WI38 (cell line): Measurements from ENCODE around the gene CDK17.
"Not testable (repeated sequence)": the region's sequence is repeated elsewhere in the genome, so short reads cannot be mapped to it uniquely, and the experiment has no call there.

Experiments
- H3K4me3 ChIP-seq: 2 replicates; pipeline ENCODE4 v1.5.1; 2011; ENCODE audit warnings: low read depth, mild to moderate bottlenecking, control low read depth, low read length
- TF ChIP-seq, protein P1 (sequence below): IDR thresholded peaks from 2 replicates; pipeline ENCODE4 v1.5.1; 2012; ENCODE audit warnings: low read depth, mild to moderate bottlenecking, control low read depth, low read length

CDK17 gene

DNA sequence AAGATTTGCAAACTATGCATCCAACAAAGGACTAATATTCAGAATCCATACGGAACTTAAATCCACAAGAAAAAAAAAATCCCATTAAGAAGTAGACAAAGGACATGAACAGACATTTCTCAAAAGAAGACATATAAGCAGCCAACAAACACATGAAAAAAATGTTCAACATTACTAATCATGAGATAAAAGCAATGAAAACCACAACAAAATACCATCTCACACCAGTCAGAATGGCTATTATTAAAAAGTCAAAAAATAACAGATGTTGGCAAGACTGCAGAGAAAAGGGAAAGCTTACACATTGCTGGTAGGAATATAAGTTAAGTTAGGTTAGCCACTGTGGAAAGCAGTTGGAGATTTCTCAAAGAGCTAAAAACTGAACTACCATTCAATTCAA, 16.2 kb downstream of the CDK17 start:
- no peak overlapping the region for H3K4me3 ChIP-seq
- TF ChIP-seq, protein P1, sequence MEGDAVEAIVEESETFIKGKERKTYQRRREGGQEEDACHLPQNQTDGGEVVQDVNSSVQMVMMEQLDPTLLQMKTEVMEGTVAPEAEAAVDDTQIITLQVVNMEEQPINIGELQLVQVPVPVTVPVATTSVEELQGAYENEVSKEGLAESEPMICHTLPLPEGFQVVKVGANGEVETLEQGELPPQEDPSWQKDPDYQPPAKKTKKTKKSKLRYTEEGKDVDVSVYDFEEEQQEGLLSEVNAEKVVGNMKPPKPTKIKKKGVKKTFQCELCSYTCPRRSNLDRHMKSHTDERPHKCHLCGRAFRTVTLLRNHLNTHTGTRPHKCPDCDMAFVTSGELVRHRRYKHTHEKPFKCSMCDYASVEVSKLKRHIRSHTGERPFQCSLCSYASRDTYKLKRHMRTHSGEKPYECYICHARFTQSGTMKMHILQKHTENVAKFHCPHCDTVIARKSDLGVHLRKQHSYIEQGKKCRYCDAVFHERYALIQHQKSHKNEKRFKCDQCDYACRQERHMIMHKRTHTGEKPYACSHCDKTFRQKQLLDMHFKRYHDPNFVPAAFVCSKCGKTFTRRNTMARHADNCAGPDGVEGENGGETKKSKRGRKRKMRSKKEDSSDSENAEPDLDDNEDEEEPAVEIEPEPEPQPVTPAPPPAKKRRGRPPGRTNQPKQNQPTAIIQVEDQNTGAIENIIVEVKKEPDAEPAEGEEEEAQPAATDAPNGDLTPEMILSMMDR: no peak

DNA sequence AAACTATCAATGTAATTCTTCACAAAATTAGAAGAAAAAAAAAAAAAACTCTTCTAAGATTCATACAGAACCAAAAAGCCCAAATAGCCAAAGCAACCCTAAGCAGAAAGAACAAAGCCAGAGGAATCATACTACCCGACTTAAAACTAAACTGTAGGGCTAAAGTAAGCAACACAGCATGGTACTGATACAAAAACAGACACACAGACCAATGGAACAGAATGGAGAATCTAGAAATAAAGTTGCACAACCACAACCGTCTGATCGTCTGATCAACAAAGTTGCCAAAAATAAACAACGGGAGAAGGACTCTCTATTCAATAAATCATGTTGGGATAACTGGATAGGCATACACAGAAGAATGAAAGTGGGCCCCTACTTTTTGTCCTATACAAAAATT, 16.9 kb downstream of the CDK17 start:
- TF ChIP-seq, protein P1: no peak

DNA sequence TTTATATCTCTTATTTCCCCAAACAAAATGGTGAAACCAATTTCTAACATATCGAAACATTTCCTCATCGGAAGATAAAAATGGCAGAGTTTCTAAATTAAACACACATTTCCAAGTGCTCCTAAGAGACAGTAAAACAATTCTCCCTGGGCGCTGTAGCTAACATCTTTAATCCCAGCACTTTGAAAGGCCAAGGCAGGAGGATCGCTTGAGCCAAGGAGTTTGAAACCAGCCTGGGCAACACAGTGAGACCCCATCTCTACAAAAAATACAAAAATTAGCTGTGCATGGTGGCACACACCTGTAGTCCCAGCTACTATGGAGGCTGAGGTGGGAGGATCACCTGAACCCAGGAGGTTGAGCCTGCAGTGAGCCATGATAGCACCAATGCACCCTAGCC, 20.5 kb downstream of the CDK17 start:
- not testable (repeated sequence) for H3K4me3 ChIP-seq

More for the DNA sequence above, 16.9 kb downstream of the CDK17 start:
- no peak overlapping the region for H3K4me3 ChIP-seq

DNA sequence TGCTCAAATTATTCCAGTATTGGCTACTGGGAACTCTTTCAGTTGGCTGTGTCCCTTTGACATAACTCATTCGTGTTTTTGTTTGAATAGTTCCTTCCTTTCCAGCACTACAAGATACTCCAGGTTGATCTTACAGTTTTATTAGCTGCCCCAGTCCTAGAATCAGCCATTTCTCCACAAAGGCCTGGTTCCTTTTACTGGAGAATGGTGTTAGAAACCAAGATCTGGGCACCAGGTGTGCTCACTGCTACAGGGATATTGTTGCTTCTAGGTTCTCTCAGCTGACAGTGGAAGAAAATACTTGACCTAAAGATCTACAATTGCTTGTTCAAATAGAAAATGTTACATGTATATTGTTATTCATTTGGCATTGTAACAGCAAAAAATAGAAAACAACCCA, 21.9 kb downstream of the CDK17 start:
- TF ChIP-seq, protein P1: no peak
- no peak overlapping the region for H3K4me3 ChIP-seq

DNA sequence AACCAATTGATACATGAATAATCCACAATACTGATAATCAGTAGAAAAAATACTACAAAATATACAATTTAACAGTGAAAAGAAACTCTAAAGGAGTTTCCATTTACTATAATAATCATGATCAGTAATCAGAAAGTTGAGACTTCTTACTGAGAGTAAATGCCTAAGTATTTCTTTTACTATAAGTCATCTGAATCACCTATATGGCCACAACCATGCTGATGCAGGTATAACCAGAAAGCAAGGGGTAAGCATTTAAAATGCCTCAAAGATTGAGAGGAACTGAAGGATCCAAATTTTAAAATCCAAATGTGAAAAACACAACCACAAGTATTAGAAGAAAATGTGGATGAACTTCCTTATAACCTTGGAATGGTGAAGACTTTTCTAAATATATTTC, 23.4 kb downstream of the CDK17 start:
- H3K4me3 ChIP-seq: no peak overlapping the region

DNA sequence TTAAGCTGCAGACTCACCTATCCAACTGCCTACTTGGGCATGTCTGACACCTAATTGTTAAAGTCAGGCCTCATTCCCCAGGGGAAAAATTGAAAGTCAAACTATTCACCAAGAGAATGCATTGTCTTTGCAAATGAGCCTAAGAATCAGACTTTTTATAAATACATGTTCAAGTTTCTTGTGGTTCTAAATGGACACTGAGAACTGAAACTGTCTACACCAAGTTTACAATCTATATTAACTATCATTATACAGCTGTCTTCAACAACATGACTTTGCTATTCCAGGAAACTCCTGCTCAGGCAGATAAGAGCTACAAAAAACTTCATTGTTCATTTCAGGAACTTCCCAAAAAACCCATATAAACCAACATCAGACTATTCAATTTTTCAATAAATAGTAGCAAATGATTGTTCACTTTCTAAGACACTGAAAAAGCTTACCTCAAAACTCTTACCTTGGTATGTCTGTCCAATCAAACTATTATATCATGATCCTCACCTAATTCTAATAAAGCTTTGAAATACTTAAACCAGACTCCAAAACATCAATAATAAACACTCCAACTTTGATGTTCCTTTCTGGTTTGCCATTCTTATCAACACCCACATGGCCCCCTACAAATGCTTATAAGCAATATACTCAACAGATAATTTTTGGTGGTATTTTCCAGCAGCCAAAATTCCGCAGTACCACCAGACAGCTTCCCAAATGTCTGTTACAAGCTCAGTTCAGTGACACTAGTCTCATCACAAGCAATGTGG, 24.2 kb downstream of the CDK17 start:
- TF ChIP-seq, protein P1: no peak

More for the DNA sequence above, 23.4 kb downstream of the CDK17 start:
- TF ChIP-seq, protein P1: no peak

DNA sequence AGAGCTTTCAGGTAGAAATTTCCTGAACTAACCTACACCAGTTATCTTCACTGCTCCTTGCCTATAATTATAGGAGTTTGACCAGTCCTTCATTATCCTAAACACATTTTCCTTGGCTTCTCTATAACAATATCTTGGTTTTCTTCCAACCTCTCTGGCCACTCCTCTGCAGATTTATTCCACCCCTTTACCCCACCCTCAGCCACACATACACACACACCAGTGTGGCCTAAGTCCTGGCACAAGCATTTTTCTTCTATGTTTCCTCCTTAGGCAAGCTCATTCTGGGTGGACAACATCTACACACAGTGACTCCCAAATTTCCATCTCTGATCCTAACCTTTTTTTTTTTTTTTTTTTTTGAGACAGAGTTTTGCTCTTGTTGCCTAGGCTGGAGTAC, 25.1 kb downstream of the CDK17 start:
- no peak overlapping the region for H3K4me3 ChIP-seq
- TF ChIP-seq, protein P1: no peak

More for the DNA sequence above, 24.2 kb downstream of the CDK17 start:
- H3K4me3 ChIP-seq: no peak overlapping the region
